Vagina (tissue), 2 donors: ENCODE measurements around the gene SH3RF1.

Experiments
- CTCF ChIP-seq, 3 experiments: fragments of 450-650 bp in 2 of 3; fragments of 200-600 bp in 1 of 3; sonication (generic) in 1 of 3; IDR thresholded peaks; one replicate each; pipeline ENCODE4 v1.5.1; 2017 to 2019; ENCODE audit warnings: antibody characterized with exemption in 3 of 3, mild to moderate bottlenecking in 2 of 3, moderate library complexity in 2 of 3
- POLR2A ChIP-seq, 2 donors: fragments of 450-650 bp; IDR thresholded peaks; one replicate each; pipeline ENCODE4 v1.6.1; 2017; ENCODE audit warnings: antibody characterized with exemption in 2 of 2, mild to moderate bottlenecking in 2 of 2, moderate library complexity in 2 of 2

GRCh38 chr4:169068423-169068822, 202.3 kb downstream of the SH3RF1 start:
- TF ChIP-seq CTCF (IDR thresholded peaks at IDR 0.05) (no peak), POLR2A (IDR thresholded peaks at IDR 0.05) (no peak)
